Activated CD4-positive, alpha-beta memory T cell treated with anti-CD3 and anti-CD28 coated beads, Interleukin-2, amount 10 ng/mL, durations not matched to agents 7 days and 5 days (primary cell): Measurements from ENCODE around the gene FOXB2. TPM values are rescaled to one million over a fixed set of nuclear protein-coding genes. Genes with fewer than 3 reads are reported as not detected.

Source experiments
- CTCF ChIA-PET: fragments of 350-600 bp; sonication (Branson Sonifier 250); formaldehyde crosslinking; loops from one replicate; lab custom pipeline; 2021; ENCODE audit warnings: antibody characterized with exemption, inconsistent platforms; lab: Charles Lee
- POLR2A ChIA-PET: fragments of 350-600 bp; sonication (Branson Sonifier 250); formaldehyde crosslinking; loops from one replicate; lab custom pipeline; 2021; ENCODE audit warnings: antibody characterized with exemption; lab: Charles Lee
- DNase-seq: peaks from one replicate; pipeline ENCODE4 v3.0.0-alpha.2; 2020
- H3K27ac Mint-ChIP-seq: one replicate; pipeline ENCODE4 v1.8.0; 2021; ENCODE audit warnings: mild to moderate bottlenecking, mixed read lengths
- H3K27me3 Mint-ChIP-seq: one replicate; pipeline ENCODE4 v1.8.0; 2021; ENCODE audit warnings: mixed read lengths
- H3K36me3 Mint-ChIP-seq: one replicate; pipeline ENCODE4 v1.8.0; 2021; ENCODE audit warnings: low read depth, mixed read lengths
- H3K4me1 Mint-ChIP-seq: one replicate; pipeline ENCODE4 v1.8.0; 2021; ENCODE audit warnings: mixed read lengths
- H3K4me3 Mint-ChIP-seq: one replicate; pipeline ENCODE4 v1.8.0; 2021; ENCODE audit warnings: mild to moderate bottlenecking, mixed read lengths
- H3K9me3 Mint-ChIP-seq: one replicate; pipeline ENCODE4 v1.8.0; 2021; ENCODE audit warnings: mixed read lengths
- total RNA-seq, 2 experiments: library from RNA; stranded (reverse); gene quantifications; one replicate each; pipeline ENCODE4 v1.2.3, GENCODE V29; 2021

FOXB2 gene
- total RNA-seq, 2 experiments from 2014 or later = not detected

DNA sequence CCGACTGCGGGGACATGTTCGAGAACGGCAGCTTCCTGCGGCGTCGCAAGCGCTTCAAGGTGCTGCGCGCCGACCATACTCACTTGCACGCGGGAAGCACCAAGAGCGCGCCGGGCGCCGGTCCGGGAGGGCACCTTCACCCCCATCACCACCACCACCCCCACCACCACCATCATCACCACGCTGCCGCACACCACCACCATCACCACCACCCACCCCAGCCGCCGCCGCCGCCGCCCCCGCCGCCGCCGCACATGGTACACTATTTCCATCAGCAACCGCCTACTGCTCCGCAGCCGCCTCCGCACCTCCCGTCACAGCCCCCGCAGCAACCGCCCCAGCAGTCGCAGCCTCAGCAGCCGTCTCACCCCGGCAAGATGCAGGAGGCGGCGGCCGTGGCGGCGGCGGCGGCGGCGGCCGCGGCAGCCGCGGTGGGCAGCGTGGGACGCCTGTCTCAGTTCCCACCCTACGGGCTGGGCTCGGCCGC, 514 bp downstream of the FOXB2 start:
- H3K27me3 Mint-ChIP-seq = peaks cover 85% of the 10 kb centered on the region
- H3K4me1 Mint-ChIP-seq = peaks cover 19% of the 10 kb centered on the region
- H3K4me3 Mint-ChIP-seq = peak overlapping the region; percentile 10
- H3K27ac Mint-ChIP-seq = no peak overlapping the region
- CTCF ChIA-PET = no interaction called here
- H3K36me3 Mint-ChIP-seq = peaks cover 12% of the 10 kb centered on the region
- peaks cover 2% of the 10 kb centered on the region for H3K9me3 Mint-ChIP-seq
- DNase-seq = no peak
- POLR2A ChIA-PET = interaction anchor here (0.6 kb wide), 1 partner anchor 12 kb away, joined by 5 read pairs; no protein-coding TSS in a partner anchor

DNA sequence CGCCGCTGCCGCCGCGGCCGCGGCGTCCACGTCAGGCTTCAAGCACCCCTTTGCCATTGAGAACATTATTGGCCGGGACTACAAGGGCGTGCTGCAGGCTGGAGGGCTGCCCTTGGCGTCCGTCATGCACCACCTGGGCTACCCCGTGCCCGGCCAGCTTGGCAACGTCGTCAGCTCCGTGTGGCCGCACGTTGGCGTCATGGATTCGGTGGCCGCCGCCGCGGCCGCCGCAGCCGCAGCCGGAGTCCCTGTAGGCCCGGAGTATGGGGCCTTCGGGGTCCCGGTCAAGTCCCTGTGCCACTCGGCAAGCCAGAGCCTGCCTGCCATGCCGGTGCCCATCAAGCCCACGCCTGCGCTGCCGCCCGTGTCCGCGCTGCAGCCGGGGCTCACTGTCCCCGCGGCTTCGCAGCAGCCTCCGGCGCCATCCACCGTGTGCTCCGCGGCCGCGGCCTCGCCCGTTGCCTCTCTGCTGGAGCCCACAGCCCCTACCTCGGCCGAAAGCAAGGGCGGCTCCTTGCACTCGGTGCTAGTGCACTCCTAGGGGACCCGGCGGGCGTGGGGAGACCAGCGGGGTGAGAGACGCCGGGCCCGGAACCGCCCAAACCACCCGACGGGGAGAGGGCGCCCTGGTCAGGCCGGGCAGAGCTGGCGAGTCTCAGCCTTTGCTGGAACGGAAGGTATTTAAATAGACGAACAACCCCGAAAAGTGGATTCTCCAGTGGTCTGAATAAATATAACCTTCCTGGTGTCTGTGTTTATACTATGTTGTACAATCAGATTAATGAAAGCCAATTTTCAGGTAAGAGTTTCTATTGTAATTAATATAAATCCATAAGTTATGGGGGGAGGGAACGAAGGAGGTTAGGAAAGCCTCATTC, 1.2 kb downstream of the FOXB2 start:
- no peak overlapping the region for H3K4me3 Mint-ChIP-seq
- no peak for DNase-seq

GRCh38 chr9:77021291-77021894, 1.9 kb downstream of the FOXB2 start:
- peaks cover 80% of the 10 kb centered on the region for H3K27me3 Mint-ChIP-seq
- POLR2A ChIA-PET = no interaction called here
- DNase-seq = no peak
- H3K4me1 Mint-ChIP-seq = peaks cover 15% of the 10 kb centered on the region
- peaks cover 12% of the 10 kb centered on the region for H3K36me3 Mint-ChIP-seq
- H3K27ac Mint-ChIP-seq = peak overlapping the region; percentile 21
- CTCF ChIA-PET = interaction anchor here (0.8 kb wide), 1 partner anchor 15 kb away, joined by 3 read pairs; no protein-coding TSS in a partner anchor
- peaks cover 2% of the 10 kb centered on the region for H3K9me3 Mint-ChIP-seq
- H3K4me3 Mint-ChIP-seq = no peak overlapping the region

More for the DNA sequence above, 1.2 kb downstream of the FOXB2 start:
- H3K27ac Mint-ChIP-seq = peak overlapping the region; percentile 21
- peaks cover 2% of the 10 kb centered on the region for H3K9me3 Mint-ChIP-seq
- peaks cover 12% of the 10 kb centered on the region for H3K36me3 Mint-ChIP-seq
- peaks cover 17% of the 10 kb centered on the region for H3K4me1 Mint-ChIP-seq
- ChIA-PET POLR2A (interaction anchor here (0.6 kb wide), 1 partner anchor 13 kb away, joined by 5 read pairs; no protein-coding TSS in a partner anchor), CTCF (interaction anchor here (0.8 kb wide), 1 partner anchor 14 kb away, joined by 3 read pairs; no protein-coding TSS in a partner anchor)
- peaks cover 82% of the 10 kb centered on the region for H3K27me3 Mint-ChIP-seq

- Mint-ChIP-seq H3K4me1 (peaks cover 15% of the 10 kb centered on the region), H3K27ac (peak overlapping the region; percentile 52), H3K4me3 (peak overlapping the region; percentile 17), H3K27me3 (peaks cover 72% of the 10 kb centered on the region), H3K9me3 (peaks cover 2% of the 10 kb centered on the region), H3K36me3 (peaks cover 12% of the 10 kb centered on the region)
- POLR2A ChIA-PET = no interaction called here
- no peak for DNase-seq
- CTCF ChIA-PET = interaction anchor here (0.8 kb wide), 1 partner anchor 16 kb away, joined by 3 read pairs; no protein-coding TSS in a partner anchor
Measured at GRCh38 chr9:77021922-77022782, 2.7 kb downstream of the FOXB2 start.

- Mint-ChIP-seq H3K4me3 (no peak overlapping the region), H3K27ac (no peak overlapping the region), H3K4me1 (peaks cover 15% of the 10 kb centered on the region), H3K27me3 (peaks cover 65% of the 10 kb centered on the region), H3K36me3 (peaks cover 12% of the 10 kb centered on the region), H3K9me3 (peaks cover 2% of the 10 kb centered on the region)
- DNase-seq = no peak
- ChIA-PET POLR2A (no interaction called here), CTCF (no interaction called here)
Measured at GRCh38 chr9:77022783-77023440, 3.5 kb downstream of the FOXB2 start.

GRCh38 chr9:77023726-77024125, 4.3 kb downstream of the FOXB2 start:
- no peak for DNase-seq

DNA sequence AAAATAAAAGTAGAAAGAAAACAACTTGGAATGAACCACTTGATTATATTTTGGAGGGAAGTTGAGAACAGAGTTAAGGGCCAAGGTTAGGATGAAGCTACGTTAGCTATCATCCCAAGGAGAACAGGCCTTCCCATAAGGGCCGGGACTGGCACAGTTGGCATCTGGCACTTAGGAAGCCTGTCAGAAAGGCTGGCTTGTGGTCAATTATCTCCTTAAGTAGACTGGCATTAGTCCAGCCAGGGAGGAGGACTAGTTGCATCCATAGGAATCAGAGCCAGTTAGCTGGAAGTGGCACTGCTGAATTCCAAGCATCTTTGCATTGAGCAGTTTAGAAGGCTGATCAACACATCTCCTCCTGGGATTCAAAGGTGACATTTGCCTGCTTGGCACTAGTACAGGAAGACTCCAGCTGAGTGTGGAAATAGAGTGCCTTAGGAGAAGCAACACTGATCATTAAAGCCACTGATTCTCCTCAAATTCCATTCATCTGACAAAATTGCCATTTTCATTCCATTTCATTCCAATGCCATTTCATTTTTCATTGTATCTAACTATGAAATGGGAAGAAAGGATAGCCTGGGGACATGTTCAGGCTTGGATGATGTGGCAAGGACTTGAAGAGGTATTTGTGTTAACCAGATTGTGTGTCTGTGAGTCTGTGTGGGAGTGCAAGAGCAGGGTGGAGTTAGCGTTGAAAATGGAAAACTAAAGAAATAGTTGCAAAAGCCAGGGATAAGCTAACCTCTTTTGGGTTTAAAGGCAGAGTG, 5.5 kb downstream of the FOXB2 start:
- peaks cover 51% of the 10 kb centered on the region for H3K27me3 Mint-ChIP-seq
- H3K4me3 Mint-ChIP-seq = no peak overlapping the region
- POLR2A ChIA-PET = no interaction called here
- peaks cover 5% of the 10 kb centered on the region for H3K36me3 Mint-ChIP-seq
- peaks cover 2% of the 10 kb centered on the region for H3K9me3 Mint-ChIP-seq
- no peak overlapping the region for H3K27ac Mint-ChIP-seq
- H3K4me1 Mint-ChIP-seq = peaks cover 8% of the 10 kb centered on the region
- no peak for DNase-seq
- CTCF ChIA-PET = interaction anchor here (1.2 kb wide), 1 partner anchor 9 kb away, joined by 5 read pairs; no protein-coding TSS in a partner anchor

More at GRCh38 chr9:77023726-77024125, 4.3 kb downstream of the FOXB2 start:
- ChIA-PET POLR2A (no interaction called here), CTCF (no interaction called here)
- H3K9me3 Mint-ChIP-seq = peaks cover 2% of the 10 kb centered on the region
- peaks cover 13% of the 10 kb centered on the region for H3K4me1 Mint-ChIP-seq
- H3K27me3 Mint-ChIP-seq = peaks cover 63% of the 10 kb centered on the region
- no peak overlapping the region for H3K27ac Mint-ChIP-seq
- H3K36me3 Mint-ChIP-seq = peaks cover 9% of the 10 kb centered on the region
- H3K4me3 Mint-ChIP-seq = no peak overlapping the region

GRCh38 chr9:77028478-77028877, 9.0 kb downstream of the FOXB2 start:
- no peaks in the 10 kb centered on the region for H3K36me3 Mint-ChIP-seq
- DNase-seq = no peak
- H3K27ac Mint-ChIP-seq = no peak overlapping the region
- H3K27me3 Mint-ChIP-seq = peaks cover 29% of the 10 kb centered on the region
- POLR2A ChIA-PET = no interaction called here
- no peaks in the 10 kb centered on the region for H3K9me3 Mint-ChIP-seq
- H3K4me1 Mint-ChIP-seq = no peaks in the 10 kb centered on the region
- H3K4me3 Mint-ChIP-seq = no peak overlapping the region
- CTCF ChIA-PET = no interaction called here

DNA sequence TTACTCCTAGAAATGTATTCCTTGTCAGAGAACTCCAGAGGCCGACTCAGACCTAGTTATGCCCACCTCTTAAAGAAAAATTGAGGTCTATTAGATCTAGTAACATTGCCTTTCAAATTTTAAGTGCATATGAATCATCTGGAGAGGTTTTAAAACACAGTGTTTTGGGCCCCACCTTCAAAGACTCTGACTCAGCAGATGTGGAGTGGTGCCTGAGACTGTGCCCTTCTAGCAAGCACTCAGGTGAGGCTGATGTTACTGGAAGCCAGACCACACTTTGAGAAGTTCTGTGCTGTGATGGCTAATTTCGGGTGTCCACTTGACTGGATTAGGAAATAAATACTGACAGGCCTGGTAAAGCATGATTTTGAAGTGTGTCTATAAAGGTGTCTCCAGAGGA, 10.6 kb downstream of the FOXB2 start:
- H3K4me3 Mint-ChIP-seq = no peak overlapping the region
- ChIA-PET POLR2A (no interaction called here), CTCF (no interaction called here)
- no peaks in the 10 kb centered on the region for H3K36me3 Mint-ChIP-seq
- H3K4me1 Mint-ChIP-seq = no peaks in the 10 kb centered on the region
- no peak for DNase-seq
- no peak overlapping the region for H3K27ac Mint-ChIP-seq
- H3K27me3 Mint-ChIP-seq = peaks cover 21% of the 10 kb centered on the region
- H3K9me3 Mint-ChIP-seq = no peaks in the 10 kb centered on the region

DNA sequence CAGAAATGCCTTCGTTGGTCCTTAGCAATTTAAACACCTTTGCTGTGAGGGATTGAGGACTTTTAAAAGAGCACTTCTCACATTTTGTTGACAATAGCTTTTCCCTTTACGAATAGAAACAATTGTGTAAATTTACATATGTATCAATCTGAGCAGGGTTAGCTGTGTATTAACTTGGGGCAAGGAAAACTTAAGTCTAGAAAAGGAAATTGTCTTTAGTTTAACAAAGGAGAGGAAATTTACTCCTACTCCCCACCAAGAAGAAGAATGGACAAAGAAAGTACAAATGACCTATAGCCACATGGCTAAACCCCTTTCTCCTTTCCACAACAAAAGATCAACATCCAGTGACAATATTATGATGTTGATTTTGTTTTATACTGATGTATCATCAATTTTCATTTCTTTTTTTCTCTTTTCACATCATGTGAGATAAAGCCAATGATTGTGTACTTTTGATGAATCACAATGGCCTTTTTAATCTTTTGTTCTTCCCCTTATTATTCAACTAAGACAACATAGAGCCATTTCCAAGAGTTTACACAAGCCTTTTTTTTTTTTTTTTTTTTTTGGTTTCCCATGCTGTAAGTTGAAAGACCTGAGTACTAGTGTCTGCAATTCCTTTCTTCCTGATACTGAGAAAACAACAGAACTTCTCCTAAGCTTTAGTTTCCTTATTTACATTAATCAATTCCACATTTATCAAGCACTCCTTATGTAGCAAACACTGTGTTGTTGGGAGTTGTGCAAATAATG, 19.0 kb downstream of the FOXB2 start:
- H3K27me3 Mint-ChIP-seq = peaks cover 9% of the 10 kb centered on the region
- H3K27ac Mint-ChIP-seq = no peak overlapping the region
- no peaks in the 10 kb centered on the region for H3K4me1 Mint-ChIP-seq
- no peak overlapping the region for H3K4me3 Mint-ChIP-seq
- POLR2A ChIA-PET = no interaction called here
- no peaks in the 10 kb centered on the region for H3K36me3 Mint-ChIP-seq
- CTCF ChIA-PET = no interaction called here
- H3K9me3 Mint-ChIP-seq = no peaks in the 10 kb centered on the region
- DNase-seq = no peak

GRCh38 chr9:77040340-77040739, 20.9 kb downstream of the FOXB2 start:
- H3K9me3 Mint-ChIP-seq = no peaks in the 10 kb centered on the region
- no peaks in the 10 kb centered on the region for H3K36me3 Mint-ChIP-seq
- H3K27me3 Mint-ChIP-seq = peaks cover 4% of the 10 kb centered on the region
- no peak for DNase-seq
- POLR2A ChIA-PET = no interaction called here
- no peaks in the 10 kb centered on the region for H3K4me1 Mint-ChIP-seq
- CTCF ChIA-PET = no interaction called here
- H3K27ac Mint-ChIP-seq = no peak overlapping the region
- no peak overlapping the region for H3K4me3 Mint-ChIP-seq
